ENCODE measurements around the gene PACS1. TPM values are rescaled to one million over a fixed set of nuclear protein-coding genes. Genes with fewer than 3 reads are reported as not detected.

Gene PACS1
- total RNA-seq, 1 donor from 2014 or later, result 50.8 TPM

- H3K27ac ChIP-seq, result no peak overlapping the region
- H3K4me3 ChIP-seq, result no peak overlapping the region
- no peaks in the 10 kb centered on the region for H3K27me3 ChIP-seq (ENCODE audit: low read depth)
- no peaks in the 10 kb centered on the region for H3K9me3 ChIP-seq
- ATAC-seq (no peak), DNase-seq (no peak)
- intact Hi-C loops (cut with DNase I), result loop anchor here (5.0 kb wide), 1 partner anchor 38 kb away; no protein-coding TSS in a partner anchor
- no peak for TF ChIP-seq CTCF (IDR thresholded peaks at IDR 0.05)
- H3K4me1 ChIP-seq, result peaks cover 3% of the 10 kb centered on the region
- H3K36me3 ChIP-seq, result peaks cover 52% of the 10 kb centered on the region
Observed at GRCh38 chr11:66224226-66224855, 154.3 kb downstream of the PACS1 start.

GRCh38 chr11:66225066-66225465 is 155.0 kb downstream of the PACS1 start:
- no peak for TF ChIP-seq CTCF (IDR thresholded peaks at IDR 0.05)
- Histone ChIP-seq H3K36me3 (peaks cover 46% of the 10 kb centered on the region), H3K27me3 (ENCODE audit: low read depth) (no peaks in the 10 kb centered on the region), H3K9me3 (no peaks in the 10 kb centered on the region), H3K27ac (no peak overlapping the region), H3K4me1 (peaks cover 3% of the 10 kb centered on the region), H3K4me3 (no peak overlapping the region)
- ATAC-seq, result no peak
- intact Hi-C loops (cut with DNase I), result no loop called here
- no peak for DNase-seq

DNA sequence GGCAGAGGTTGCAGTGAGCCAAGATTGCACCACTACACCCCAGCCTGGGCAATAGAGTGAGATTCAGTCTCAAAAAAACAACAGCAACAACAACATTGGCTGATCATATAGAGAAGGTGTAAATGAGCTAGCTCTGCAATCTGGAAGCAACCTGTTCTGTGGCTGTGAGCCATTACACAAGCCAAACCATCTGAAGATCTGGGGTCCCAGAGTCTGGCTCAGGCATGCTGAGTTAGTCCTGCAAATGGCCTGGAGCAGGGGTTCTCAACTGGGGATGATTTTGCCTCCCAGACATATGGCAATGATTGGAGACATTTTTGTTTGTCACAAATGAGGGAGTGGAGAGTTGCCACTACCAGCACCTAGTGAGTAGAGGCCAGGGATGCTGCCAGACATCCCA is 156.0 kb downstream of the PACS1 start:
- no peak for TF ChIP-seq CTCF (IDR thresholded peaks at IDR 0.05)
- Histone ChIP-seq H3K27me3 (ENCODE audit: low read depth) (no peaks in the 10 kb centered on the region), H3K4me1 (peaks cover 3% of the 10 kb centered on the region), H3K9me3 (no peaks in the 10 kb centered on the region), H3K4me3 (no peak overlapping the region), H3K36me3 (peaks cover 46% of the 10 kb centered on the region), H3K27ac (no peak overlapping the region)
- intact Hi-C loops (cut with DNase I), result no loop called here
- ATAC-seq (no peak), DNase-seq (no peak)

DNA sequence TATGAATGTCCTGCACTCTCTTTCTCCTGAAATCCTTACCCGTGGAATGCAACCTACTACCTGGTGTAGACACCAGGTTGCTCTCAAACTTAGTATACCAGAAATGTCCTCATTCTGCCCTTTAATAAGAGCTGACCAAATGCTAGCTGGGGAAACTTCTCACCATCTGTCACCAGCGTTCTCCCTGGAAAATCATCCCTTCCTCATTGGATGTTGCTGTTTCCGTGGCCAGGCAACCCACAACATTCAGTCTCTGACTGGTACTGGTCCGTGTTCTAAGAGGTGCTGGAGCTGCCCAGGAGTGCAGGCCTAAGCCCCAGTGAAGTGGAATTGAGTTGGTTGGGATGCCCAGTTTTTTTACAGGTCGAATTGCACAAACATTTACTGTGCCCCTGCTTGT is 157.6 kb downstream of the PACS1 start:
- intact Hi-C loops (cut with DNase I), result no loop called here
- DNase-seq (no peak), ATAC-seq (no peak)
- peak overlapping the region; percentile 50 for H3K27ac ChIP-seq
- H3K4me3 ChIP-seq, result no peak overlapping the region
- H3K36me3 ChIP-seq, result peaks cover 59% of the 10 kb centered on the region
- TF ChIP-seq CTCF (IDR thresholded peaks at IDR 0.05), result no peak
- H3K4me1 ChIP-seq, result peaks cover 3% of the 10 kb centered on the region
- no peaks in the 10 kb centered on the region for H3K27me3 ChIP-seq (ENCODE audit: low read depth)
- H3K9me3 ChIP-seq, result no peaks in the 10 kb centered on the region

- Histone ChIP-seq H3K9me3 (no peaks in the 10 kb centered on the region), H3K4me1 (no peaks in the 10 kb centered on the region), H3K27ac (peak overlapping the region; percentile 50), H3K4me3 (no peak overlapping the region), H3K36me3 (peaks cover 67% of the 10 kb centered on the region), H3K27me3 (ENCODE audit: low read depth) (no peaks in the 10 kb centered on the region)
- TF ChIP-seq CTCF (IDR thresholded peaks at IDR 0.05), result no peak
- peak; percentile 85 to 93 for ATAC-seq
- intact Hi-C loops (cut with DNase I), result no loop called here
- peak; percentile 63 for DNase-seq
Observed at GRCh38 chr11:66228521-66228920, 158.4 kb downstream of the PACS1 start.
